Spleen (tissue), 11 donors: ENCODE results near the gene CISTR. TPM values are rescaled to one million over a fixed set of nuclear protein-coding genes. Genes with fewer than 3 reads are reported as not detected.
"Not testable (repeated sequence)": the region's sequence is repeated elsewhere in the genome, so short reads cannot be mapped to it uniquely, and the experiment has no call there.

Experiments
- DNase-seq: peaks from one replicate; pipeline ENCODE4 v3.0.0-alpha.2; 2020
- H3K27ac ChIP-seq, 8 donors: fragments of 200-600 bp; sonication (generic) in 7 of 8; 1 replicate in 4 of 8; 2 replicates in 4 of 8; pipeline versions ENCODE4 v1.5.0 to v1.8.0; 2016 to 2021; ENCODE audit warnings: inconsistent platforms in 4 of 8, mild to moderate bottlenecking in 4 of 8, moderate library complexity in 1 of 8
- H3K27me3 ChIP-seq, 7 donors: fragments of 200-600 bp; sonication (generic) in 6 of 7; replicated peaks in 1 of 7; 1 replicate in 4 of 7; 2 replicates in 3 of 7; pipeline versions ENCODE4 v1.5.0 to v1.8.0; 2016 to 2021; ENCODE audit warnings: inconsistent platforms in 3 of 7, mild to moderate bottlenecking in 1 of 7
- H3K36me3 ChIP-seq, 6 donors: fragments of 200-600 bp; sonication (generic) in 5 of 6; 1 replicate in 4 of 6; 2 replicates in 2 of 6; pipeline versions ENCODE4 v1.5.0 to v1.8.0; 2016 to 2021; ENCODE audit warnings: inconsistent platforms in 2 of 6
- H3K4me1 ChIP-seq, 6 donors: fragments of 200-600 bp; sonication (generic) in 5 of 6; 1 replicate in 3 of 6; 2 replicates in 3 of 6; pipeline versions ENCODE4 v1.5.0 to v1.8.0; 2016 to 2021; ENCODE audit warnings: inconsistent platforms in 3 of 6
- H3K4me3 ChIP-seq, 8 donors: fragments of 200-600 bp; sonication (generic) in 7 of 8; 1 replicate in 4 of 8; 2 replicates in 4 of 8; pipeline versions ENCODE4 v1.5.0 to v1.8.0; 2016 to 2021; ENCODE audit warnings: inconsistent platforms in 4 of 8, mild to moderate bottlenecking in 4 of 8, moderate library complexity in 2 of 8
- H3K9me3 ChIP-seq, 8 donors: fragments of 200-600 bp; sonication (generic) in 7 of 8; 1 replicate in 4 of 8; 2 replicates in 4 of 8; pipeline versions ENCODE4 v1.5.0 to v1.8.0; 2016 to 2021; ENCODE audit warnings: inconsistent platforms in 4 of 8
- CTCF ChIP-seq, 11 experiments: fragments of 200-600 bp in 7 of 11; fragments of 450-650 bp in 4 of 11; sonication (generic) in 4 of 11; IDR thresholded peaks in 8 of 11; conservative IDR thresholded peaks in 3 of 11; 1 replicate in 7 of 11; 2 replicates in 4 of 11; pipeline versions ENCODE4 v1.4.0 to v1.8.0; 2016 to 2021; ENCODE audit warnings: antibody characterized with exemption in 11 of 11, inconsistent platforms in 4 of 11, mild to moderate bottlenecking in 1 of 11
- POLR2A ChIP-seq, 3 donors: fragments of 450-650 bp; IDR thresholded peaks; one replicate each; pipeline ENCODE4 v1.5.1; 2017; ENCODE audit warnings: antibody characterized with exemption in 3 of 3, mild to moderate bottlenecking in 1 of 3
- POLR2AphosphoS5 ChIP-seq, 3 donors: sonication (generic); formaldehyde crosslinking; IDR thresholded peaks; one replicate each; pipeline ENCODE4 v1.5.1; 2017; ENCODE audit warnings: antibody characterized with exemption in 3 of 3
- WGBS, 5 donors: extraction: QIAGEN DNeasy Blood & Tissue Kit in 3 of 5; methylation state at CpG; one replicate each; pipeline versions ENCODE4 v1.1.5 to v1.1.7; 2013 to 2018; 5-methylcytosine and 5-hydroxymethylcytosine counted together
- intact Hi-C: fragments of 100-400 bp; cut with DNase I; formaldehyde crosslinking; loops from one replicate; pipeline ENCODE4 v1.15.0; 2023; ENCODE audit warnings: low total_unique reads
- polyA plus RNA-seq, 3 donors: library from polyadenylated mRNA; stranded (reverse); fragments of 200-250 nt; gene quantifications; one replicate each; pipeline ENCODE4 v1.2.1, GENCODE V29; 2013
- total RNA-seq, 7 donors: library from RNA; depleted of rRNA in 3 of 7; stranded (reverse); fragments of >200 nt in 3 of 7; fragmentation: NEBNext Ultra II Directional in 4 of 7; extraction: Animal tissue kit (Norgen Biotek cat#: 25700) in 4 of 7; gene quantifications; one replicate each; pipeline versions ENCODE4 v1.1.0 to v1.2.1, GENCODE V29; 2016 to 2021
- donor health status: healthy with polysubstance abuse.
- donor health status: DM: no; HTN: no; CAD: no; lungs with moderate emphysema.
- donor health status: DM: no; HTN: no; CAD: no.
- donor health status: Bipolar disorder and iron deficiency.
- donor health status: healthy.
- donor health status: DM: no; HTN: no; CAD: no.
- donor health status: DM: yes; HTN: yes; CAD: no.

Gene CISTR
- total and polyA plus RNA-seq, 10 donors = 0.20 TPM; not detected in 9

GRCh38 chr12:53719649-53720048, 32.1 kb downstream of the CISTR start:
- Histone ChIP-seq H3K27me3 (no peaks in the 10 kb centered on the region), H3K36me3 (peaks cover 0 to 100% (median 87%) of the 10 kb centered on the region in 6 donors), H3K27ac (no peak overlapping the region), H3K4me1 (no peaks in the 10 kb centered on the region), H3K9me3 (no peaks in the 10 kb centered on the region), H3K4me3 (no peak overlapping the region)
- 72 to 86% (median 83%) methylated on average over 2 of the region's 2 CpGs for WGBS, 5 donors
- intact Hi-C loops = no loop called here
- TF ChIP-seq POLR2A (IDR thresholded peaks at IDR 0.05) (no peak), POLR2AphosphoS5 (IDR thresholded peaks at IDR 0.05) (no peak), CTCF (IDR thresholded peaks at IDR 0.05 in 8 of 11, conservative IDR thresholded peaks at IDR 0.05 in 3 of 11) (no peak)
- no peak for DNase-seq

GRCh38 chr12:53718567-53718966, 33.2 kb downstream of the CISTR start:
- H3K27ac ChIP-seq, H3K9me3 ChIP-seq, H3K4me3 ChIP-seq, H3K27me3 ChIP-seq, H3K4me1 ChIP-seq, intact Hi-C loops: not testable (repeated sequence)
- peaks cover 0 to 100% (median 87%) of the 10 kb centered on the region in 6 donors for H3K36me3 ChIP-seq
- 88 to 96% (median 91%) methylated on average over 6 of the region's 6 CpGs for WGBS, 5 donors
- DNase-seq = peak; percentile 15

GRCh38 chr12:53717319-53717718, 34.5 kb downstream of the CISTR start:
- Histone ChIP-seq H3K4me3 (no peak overlapping the region), H3K36me3 (peaks cover 0 to 100% (median 88%) of the 10 kb centered on the region in 6 donors), H3K27me3 (no peaks in the 10 kb centered on the region), H3K27ac (no peak overlapping the region), H3K9me3 (no peaks in the 10 kb centered on the region), H3K4me1 (no peaks in the 10 kb centered on the region)
- no peak for DNase-seq
- intact Hi-C loops = no loop called here
- 88 to 94% (median 92%) methylated on average over 5 of the region's 5 CpGs for WGBS, 5 donors
- no peak for TF ChIP-seq POLR2A (IDR thresholded peaks at IDR 0.05)
- no peak for TF ChIP-seq CTCF (IDR thresholded peaks at IDR 0.05 in 8 of 11, conservative IDR thresholded peaks at IDR 0.05 in 3 of 11)
- TF ChIP-seq POLR2AphosphoS5 (IDR thresholded peaks at IDR 0.05) = no peak

GRCh38 chr12:53714004-53714403, 37.8 kb downstream of the CISTR start:
- H3K36me3 ChIP-seq = peaks cover 0 to 79% (median 60%) of the 10 kb centered on the region in 6 donors
- no peak for DNase-seq
- H3K27ac ChIP-seq = no peak overlapping the region
- no peaks in the 10 kb centered on the region for H3K27me3 ChIP-seq
- 91 to 99% (median 94%) methylated on average over 4 of the region's 4 CpGs for WGBS, 5 donors
- H3K4me3 ChIP-seq = no peak overlapping the region
- TF ChIP-seq CTCF (IDR thresholded peaks at IDR 0.05 in 8 of 11, conservative IDR thresholded peaks at IDR 0.05 in 3 of 11) = no peak
- TF ChIP-seq POLR2AphosphoS5 (IDR thresholded peaks at IDR 0.05) = no peak
- TF ChIP-seq POLR2A (IDR thresholded peaks at IDR 0.05) = no peak
- no peaks in the 10 kb centered on the region for H3K4me1 ChIP-seq
- intact Hi-C loops = no loop called here
- H3K9me3 ChIP-seq = no peaks in the 10 kb centered on the region

- no peaks in the 10 kb centered on the region for H3K27me3 ChIP-seq
- no peak for DNase-seq
- no peak overlapping the region for H3K27ac ChIP-seq
- WGBS, 5 donors = 88 to 95% (median 90%) methylated on average over 8 to 9 of the region's 9 CpGs
- peaks cover 0 to 74% (median 55%) of the 10 kb centered on the region in 6 donors for H3K36me3 ChIP-seq
- no peaks in the 10 kb centered on the region for H3K4me1 ChIP-seq
- no peaks in the 10 kb centered on the region for H3K9me3 ChIP-seq
- intact Hi-C loops = no loop called here
- no peak for TF ChIP-seq CTCF (IDR thresholded peaks at IDR 0.05 in 8 of 11, conservative IDR thresholded peaks at IDR 0.05 in 3 of 11)
- TF ChIP-seq POLR2AphosphoS5 (IDR thresholded peaks at IDR 0.05) = no peak
- TF ChIP-seq POLR2A (IDR thresholded peaks at IDR 0.05) = no peak
- H3K4me3 ChIP-seq = no peak overlapping the region
Measured at GRCh38 chr12:53713516-53713915, 38.3 kb downstream of the CISTR start.
